ENCODE data around the gene CCDC68. TPM values are rescaled to one million over a fixed set of nuclear protein-coding genes. Genes with fewer than 3 reads are reported as not detected.

Gene CCDC68
- total RNA-seq, 1 experiment from 2014 or later: 16.0 TPM

- peaks cover 7% of the 10 kb centered on the region for H3K4me1 Mint-ChIP-seq (ENCODE audit: low read depth, unreplicated experiment)
- intact Hi-C loops (cut with micrococcal nuclease; ENCODE audit: unreplicated experiment): no loop called here
- TF ChIP-seq CTCF (IDR thresholded peaks at IDR 0.05; ENCODE audit: unreplicated experiment): no peak
- CTCF ChIA-PET: no interaction called here
- H3K36me3 Mint-ChIP-seq (ENCODE audit: insufficient read depth, unreplicated experiment): peaks cover 8% of the 10 kb centered on the region
- H3K27me3 Mint-ChIP-seq (ENCODE audit: unreplicated experiment): no peaks in the 10 kb centered on the region
- no peak for DNase-seq
- H3K4me3 Mint-ChIP-seq (ENCODE audit: low read depth, unreplicated experiment): no peak overlapping the region
- peaks cover 4% of the 10 kb centered on the region for H3K9me3 Mint-ChIP-seq (ENCODE audit: low read depth, unreplicated experiment)
- no peak overlapping the region for H3K27ac Mint-ChIP-seq (ENCODE audit: unreplicated experiment)
- BruUV-seq (replicated peaks): no TSS peak
Measured at GRCh38 chr18:54883816-54884604, 75.3 kb downstream of the CCDC68 start.

DNA sequence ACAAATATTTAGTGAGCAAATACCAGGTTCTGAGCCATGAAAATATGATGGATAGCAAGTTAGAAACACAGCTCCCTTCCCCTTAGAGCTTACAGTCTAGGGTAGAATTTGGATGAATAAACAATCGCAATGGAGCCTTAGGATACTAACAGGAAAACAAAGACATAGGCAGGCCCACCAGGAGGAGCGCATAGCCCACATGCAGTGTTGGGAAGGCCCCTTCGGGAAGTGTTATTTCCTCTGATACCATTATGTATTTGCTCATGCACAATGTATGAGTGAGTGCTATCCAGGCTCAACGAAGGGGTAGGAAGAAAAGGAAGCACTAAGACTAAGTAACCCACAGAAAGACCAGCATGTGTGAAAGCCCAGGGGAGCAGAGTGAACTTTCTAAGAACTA is 76.9 kb downstream of the CCDC68 start:
- H3K4me3 Mint-ChIP-seq (ENCODE audit: low read depth, unreplicated experiment): no peak overlapping the region
- H3K27me3 Mint-ChIP-seq (ENCODE audit: unreplicated experiment): no peaks in the 10 kb centered on the region
- no peak for DNase-seq
- intact Hi-C loops (cut with micrococcal nuclease; ENCODE audit: unreplicated experiment): no loop called here
- H3K4me1 Mint-ChIP-seq (ENCODE audit: low read depth, unreplicated experiment): peaks cover 7% of the 10 kb centered on the region
- no TSS peak for BruUV-seq (replicated peaks)
- no peak overlapping the region for H3K27ac Mint-ChIP-seq (ENCODE audit: unreplicated experiment)
- CTCF ChIA-PET: no interaction called here
- H3K9me3 Mint-ChIP-seq (ENCODE audit: low read depth, unreplicated experiment): peaks cover 4% of the 10 kb centered on the region
- H3K36me3 Mint-ChIP-seq (ENCODE audit: insufficient read depth, unreplicated experiment): peaks cover 5% of the 10 kb centered on the region
- no peak for TF ChIP-seq CTCF (IDR thresholded peaks at IDR 0.05; ENCODE audit: unreplicated experiment)

DNA sequence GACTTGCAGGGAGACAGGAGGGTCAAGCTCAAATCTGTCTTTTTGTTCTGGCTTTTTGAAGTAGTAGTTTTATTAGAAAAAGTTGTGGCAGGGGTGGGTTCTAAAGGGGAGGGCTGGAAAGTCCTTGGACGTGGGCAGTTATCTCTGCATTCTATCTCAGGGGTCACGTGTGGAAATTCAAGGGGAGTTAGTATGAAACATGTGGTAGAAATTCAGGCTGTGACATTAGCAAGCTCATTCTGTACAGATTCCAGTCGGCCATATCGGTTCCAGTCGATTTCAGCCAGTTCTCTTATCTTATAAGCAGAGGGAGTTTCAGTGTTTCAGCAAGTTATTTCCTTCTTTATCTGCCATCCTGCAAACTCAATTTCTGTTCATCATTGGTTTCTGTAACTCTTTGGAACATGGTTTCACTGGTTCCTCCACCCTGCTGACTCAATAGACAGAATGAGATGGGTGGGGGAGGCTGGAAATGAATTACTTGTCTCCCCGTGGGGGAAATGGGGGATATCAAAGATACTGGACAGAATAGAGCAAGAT is 78.0 kb downstream of the CCDC68 start:
- CTCF ChIA-PET: interaction anchor here (0.5 kb wide), 1 partner anchor 355 kb away, joined by 3 read pairs; no protein-coding TSS in a partner anchor
- Mint-ChIP-seq H3K4me1 (ENCODE audit: low read depth, unreplicated experiment) (peaks cover 7% of the 10 kb centered on the region), H3K27me3 (ENCODE audit: unreplicated experiment) (no peaks in the 10 kb centered on the region), H3K27ac (ENCODE audit: unreplicated experiment) (no peak overlapping the region), H3K9me3 (ENCODE audit: low read depth, unreplicated experiment) (peaks cover 4% of the 10 kb centered on the region), H3K36me3 (ENCODE audit: insufficient read depth, unreplicated experiment) (peaks cover 5% of the 10 kb centered on the region), H3K4me3 (ENCODE audit: low read depth, unreplicated experiment) (no peak overlapping the region)
- no peak for TF ChIP-seq CTCF (IDR thresholded peaks at IDR 0.05; ENCODE audit: unreplicated experiment)
- no TSS peak for BruUV-seq (replicated peaks)
- DNase-seq: no peak
- intact Hi-C loops (cut with micrococcal nuclease; ENCODE audit: unreplicated experiment): no loop called here

GRCh38 chr18:54880395-54881105 is 78.7 kb downstream of the CCDC68 start:
- no peak for DNase-seq
- intact Hi-C loops (cut with micrococcal nuclease; ENCODE audit: unreplicated experiment): no loop called here
- H3K4me1 Mint-ChIP-seq (ENCODE audit: low read depth, unreplicated experiment): peaks cover 7% of the 10 kb centered on the region
- H3K27me3 Mint-ChIP-seq (ENCODE audit: unreplicated experiment): no peaks in the 10 kb centered on the region
- H3K36me3 Mint-ChIP-seq (ENCODE audit: insufficient read depth, unreplicated experiment): no peaks in the 10 kb centered on the region
- H3K4me3 Mint-ChIP-seq (ENCODE audit: low read depth, unreplicated experiment): no peak overlapping the region
- CTCF ChIA-PET: no interaction called here
- no TSS peak for BruUV-seq (replicated peaks)
- no peak overlapping the region for H3K27ac Mint-ChIP-seq (ENCODE audit: unreplicated experiment)
- TF ChIP-seq CTCF (IDR thresholded peaks at IDR 0.05; ENCODE audit: unreplicated experiment): no peak
- peaks cover 4% of the 10 kb centered on the region for H3K9me3 Mint-ChIP-seq (ENCODE audit: low read depth, unreplicated experiment)
